ENCODE measurements around the gene ZC3H12D.
"Not testable (repeated sequence)": the region's sequence is repeated elsewhere in the genome, so short reads cannot be mapped to it uniquely, and the experiment has no call there.

DNA sequence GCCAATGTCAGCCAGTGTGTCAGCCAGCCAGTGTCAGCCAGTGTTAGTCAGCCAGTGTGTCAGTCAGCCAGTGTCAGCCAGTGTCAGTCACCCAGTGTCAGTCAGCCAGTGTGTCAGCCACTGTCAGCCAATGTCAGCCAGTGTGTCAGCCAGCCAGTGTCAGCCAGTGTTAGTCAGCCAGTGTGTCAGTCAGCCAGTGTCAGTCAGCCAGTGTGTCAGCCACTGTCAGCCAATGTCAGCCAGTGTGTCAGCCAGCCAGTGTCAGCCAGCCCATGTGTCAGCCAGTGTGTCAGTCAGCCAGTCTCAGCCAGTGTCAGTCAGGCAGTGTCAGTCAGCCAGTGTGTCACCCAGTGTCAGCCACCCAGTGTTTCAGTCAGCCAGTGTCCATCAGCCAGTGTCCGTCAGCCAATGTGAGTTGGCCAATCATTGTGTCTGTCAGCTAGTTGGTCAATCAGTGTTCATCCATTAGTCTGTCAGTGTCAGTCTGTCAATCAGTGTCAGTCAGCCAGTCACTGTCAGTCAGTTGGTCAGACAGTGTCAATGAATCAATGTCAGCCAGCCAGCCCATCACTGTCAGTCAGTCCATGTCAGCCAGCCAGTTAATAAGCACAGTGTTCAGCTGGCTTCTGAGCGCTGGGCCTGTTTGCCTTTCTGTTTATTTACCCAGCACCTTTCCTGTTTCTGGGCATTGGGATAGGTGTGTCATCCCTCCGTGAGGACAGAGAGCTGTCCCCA lies 40.3 kb downstream of the ZC3H12D start:
- TF ChIP-seq CTCF (IDR thresholded peaks at IDR 0.05; ENCODE audit: low read depth, low read length, poor library complexity, severe bottlenecking); EZH2phosphoT487 (IDR thresholded peaks at IDR 0.05; ENCODE audit: borderline replicate concordance, low read length): not testable (repeated sequence)

All from DOHH2 (cell line).